Measurements from ENCODE around the gene PFDN4. TPM values are rescaled to one million over a fixed set of nuclear protein-coding genes. Genes with fewer than 3 reads are reported as not detected.
A peak's percentile ranks its signal among the peaks of the same experiment; 100 is the strongest.

Gene PFDN4
- total and polyA plus RNA-seq, 7 experiments from 2014 or later = 14.6 to 46.5 (median 19.7) TPM

DNA sequence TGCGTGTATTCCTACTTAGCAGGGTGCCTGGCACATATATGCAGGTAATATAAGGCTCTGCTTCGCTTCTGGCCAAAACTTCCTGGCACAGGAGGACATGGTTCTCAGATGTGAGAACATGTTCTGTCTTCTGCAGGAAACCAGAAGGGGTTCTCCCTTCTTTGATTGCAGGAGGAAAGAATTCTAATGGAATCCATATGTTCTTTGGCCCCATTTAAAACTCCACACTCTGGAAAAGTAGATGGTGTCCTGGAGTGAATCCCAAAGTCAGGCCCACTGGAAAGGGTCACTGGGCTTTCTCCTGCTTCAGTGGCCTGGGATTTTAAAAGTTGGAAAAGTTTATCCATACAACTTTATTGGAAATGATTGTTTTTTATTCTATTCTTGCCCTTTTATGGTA is 17.7 kb upstream of the PFDN4 start:
- Histone ChIP-seq H3K9me3 (ENCODE audit: control insufficient read depth in 2 of 3, low read length in 3 of 3) (no peaks in the 10 kb centered on the region), H3K36me3 (ENCODE audit: control insufficient read depth in 2 of 3, insufficient read depth in 3 of 3, low read length in 3 of 3) (no peaks in the 10 kb centered on the region), H3K4me1 (ENCODE audit: control insufficient read depth in 2 of 2, insufficient read depth in 2 of 2, low read length in 2 of 2) (no peaks in the 10 kb centered on the region), H3K27ac (ENCODE audit: low read depth, low read length) (no peak overlapping the region), H3K27me3 (ENCODE audit: control insufficient read depth in 2 of 2, insufficient read depth in 2 of 2, low read length in 2 of 2) (no peaks in the 10 kb centered on the region), H3K4me3 (ENCODE audit: low read length) (no peak overlapping the region)
- ChIA-PET POLR2A (no interaction called here), CTCF (no interaction called here)
- intact Hi-C loops (cut with micrococcal nuclease) = no loop called here
- no peaks in the 10 kb centered on the region for H3K36me3 Mint-ChIP-seq
- H3K27ac Mint-ChIP-seq = no peak overlapping the region
- H3K4me3 Mint-ChIP-seq = no peak overlapping the region
- H3K4me1 Mint-ChIP-seq = no peaks in the 10 kb centered on the region
- H3K27me3 Mint-ChIP-seq = peaks cover 9 to 20% (median 16%) of the 10 kb centered on the region in 5 donors
- DNase-seq = no peak
- H3K9me3 Mint-ChIP-seq = peaks cover 0 to 1% (median 0%) of the 10 kb centered on the region in 11 donors
- ATAC-seq = no peak

GRCh38 chr20:54193817-54194216 is 14.1 kb upstream of the PFDN4 start:
- intact Hi-C loops (cut with micrococcal nuclease) = no loop called here
- Histone ChIP-seq H3K27me3 (ENCODE audit: control insufficient read depth in 2 of 2, insufficient read depth in 2 of 2, low read length in 2 of 2) (no peaks in the 10 kb centered on the region), H3K4me1 (ENCODE audit: control insufficient read depth in 2 of 2, insufficient read depth in 2 of 2, low read length in 2 of 2) (no peaks in the 10 kb centered on the region), H3K36me3 (ENCODE audit: control insufficient read depth in 2 of 3, insufficient read depth in 3 of 3, low read length in 3 of 3) (no peaks in the 10 kb centered on the region), H3K9me3 (ENCODE audit: control insufficient read depth in 2 of 3, low read length in 3 of 3) (no peaks in the 10 kb centered on the region), H3K27ac (ENCODE audit: low read depth, low read length) (no peak overlapping the region), H3K4me3 (ENCODE audit: low read length) (no peak overlapping the region)
- ATAC-seq (no peak), DNase-seq (no peak)
- Mint-ChIP-seq H3K27ac (no peak overlapping the region), H3K36me3 (no peaks in the 10 kb centered on the region), H3K4me3 (no peak overlapping the region), H3K27me3 (peaks cover 4 to 14% (median 7%) of the 10 kb centered on the region in 5 donors), H3K9me3 (peaks cover 0 to 1% (median 0%) of the 10 kb centered on the region in 11 donors), H3K4me1 (peaks cover 0 to 2% (median 0%) of the 10 kb centered on the region in 7 donors)
- ChIA-PET CTCF (no interaction called here), POLR2A (no interaction called here)

- intact Hi-C loops (cut with micrococcal nuclease) = loop anchor here (5.0 kb wide), 2 partner anchors 452 to 783 kb away; no protein-coding TSS in a partner anchor
- Histone ChIP-seq H3K36me3 (ENCODE audit: control insufficient read depth in 2 of 3, insufficient read depth in 3 of 3, low read length in 3 of 3) (no peaks in the 10 kb centered on the region), H3K4me1 (ENCODE audit: control insufficient read depth in 2 of 2, insufficient read depth in 2 of 2, low read length in 2 of 2) (no peaks in the 10 kb centered on the region), H3K9me3 (ENCODE audit: control insufficient read depth in 2 of 3, low read length in 3 of 3) (no peaks in the 10 kb centered on the region), H3K4me3 (ENCODE audit: low read length) (no peak overlapping the region), H3K27me3 (ENCODE audit: control insufficient read depth in 2 of 2, insufficient read depth in 2 of 2, low read length in 2 of 2) (no peaks in the 10 kb centered on the region), H3K27ac (ENCODE audit: low read depth, low read length) (no peak overlapping the region)
- Mint-ChIP-seq H3K4me3 (no peak overlapping the region), H3K4me1 (peaks cover 0 to 4% (median 0%) of the 10 kb centered on the region in 7 donors), H3K27me3 (peaks cover 4 to 14% (median 7%) of the 10 kb centered on the region in 5 donors), H3K36me3 (no peaks in the 10 kb centered on the region), H3K27ac (no peak overlapping the region), H3K9me3 (no peaks in the 10 kb centered on the region)
- no peak for DNase-seq
- peak; percentile 20 for ATAC-seq
- ChIA-PET CTCF (no interaction called here), POLR2A (interaction anchor here (0.6 kb wide), 1 partner anchor 724 kb away, joined by 3 read pairs; no protein-coding TSS in a partner anchor)
Observed at GRCh38 chr20:54194724-54195438, 13.0 kb upstream of the PFDN4 start.

- no peaks in the 10 kb centered on the region for H3K36me3 ChIP-seq (ENCODE audit: control insufficient read depth in 2 of 3, insufficient read depth in 3 of 3, low read length in 3 of 3)
- Mint-ChIP-seq H3K36me3 (no peaks in the 10 kb centered on the region), H3K27ac (no peak overlapping the region), H3K27me3 (peaks cover 4 to 14% (median 7%) of the 10 kb centered on the region in 5 donors), H3K4me3 (no peak overlapping the region), H3K4me1 (peaks cover 0 to 4% (median 0%) of the 10 kb centered on the region in 7 donors), H3K9me3 (no peaks in the 10 kb centered on the region)
- no peaks in the 10 kb centered on the region for H3K27me3 ChIP-seq (ENCODE audit: control insufficient read depth in 2 of 2, insufficient read depth in 2 of 2, low read length in 2 of 2)
- POLR2A ChIA-PET = interaction anchor here (0.6 kb wide), 1 partner anchor 725 kb away, joined by 3 read pairs; no protein-coding TSS in a partner anchor
- H3K27ac ChIP-seq (ENCODE audit: low read depth, low read length) = no peak overlapping the region
- H3K4me1 ChIP-seq (ENCODE audit: control insufficient read depth in 2 of 2, insufficient read depth in 2 of 2, low read length in 2 of 2) = no peaks in the 10 kb centered on the region
- H3K9me3 ChIP-seq (ENCODE audit: control insufficient read depth in 2 of 3, low read length in 3 of 3) = no peaks in the 10 kb centered on the region
- H3K4me3 ChIP-seq (ENCODE audit: low read length) = no peak overlapping the region
- CTCF ChIA-PET = no interaction called here
- no peak for DNase-seq
- ATAC-seq = no peak
- intact Hi-C loops (cut with micrococcal nuclease) = loop anchor here (5.0 kb wide), 2 partner anchors 452 to 783 kb away; no protein-coding TSS in a partner anchor
Observed at GRCh38 chr20:54195483-54196472, 12.1 kb upstream of the PFDN4 start.

GRCh38 chr20:54197621-54198604 is 10.0 kb upstream of the PFDN4 start:
- peaks cover 0 to 10% (median 0%) of the 10 kb centered on the region in 5 donors for H3K27me3 Mint-ChIP-seq

More at GRCh38 chr20:54197621-54198604, 10.0 kb upstream of the PFDN4 start:
- no peaks in the 10 kb centered on the region for H3K9me3 Mint-ChIP-seq
- Histone ChIP-seq H3K4me3 (ENCODE audit: low read length) (no peak overlapping the region), H3K27ac (ENCODE audit: low read depth, low read length) (no peak overlapping the region), H3K9me3 (ENCODE audit: control insufficient read depth in 2 of 3, low read length in 3 of 3) (no peaks in the 10 kb centered on the region), H3K27me3 (ENCODE audit: control insufficient read depth in 2 of 2, insufficient read depth in 2 of 2, low read length in 2 of 2) (no peaks in the 10 kb centered on the region), H3K36me3 (ENCODE audit: control insufficient read depth in 2 of 3, insufficient read depth in 3 of 3, low read length in 3 of 3) (no peaks in the 10 kb centered on the region), H3K4me1 (ENCODE audit: control insufficient read depth in 2 of 2, insufficient read depth in 2 of 2, low read length in 2 of 2) (no peaks in the 10 kb centered on the region)
- ATAC-seq (no peak), DNase-seq (no peak)
- no peak overlapping the region for H3K4me3 Mint-ChIP-seq
- no peaks in the 10 kb centered on the region for H3K36me3 Mint-ChIP-seq
- peak overlapping the region in 1 of 9 donors; percentile 2 for H3K27ac Mint-ChIP-seq
- peaks cover 0 to 4% (median 0%) of the 10 kb centered on the region in 7 donors for H3K4me1 Mint-ChIP-seq
- CTCF ChIA-PET = interaction anchor here (0.6 kb wide), 1 partner anchor 33 kb away, joined by 3 read pairs; no protein-coding TSS in a partner anchor
- POLR2A ChIA-PET = interaction anchor here (0.6 to 0.7 kb wide), 2 partner anchors 249 to 974 kb away, joined by 3 read pairs; no protein-coding TSS in a partner anchor
- intact Hi-C loops (cut with micrococcal nuclease) = loop anchor here (5.0 kb wide), 2 partner anchors 449 to 786 kb away; no protein-coding TSS in a partner anchor
